ENCODE measurements around the gene CTNNBIP1.
"Not testable (repeated sequence)": the region's sequence is repeated elsewhere in the genome, so short reads cannot be mapped to it uniquely, and the experiment has no call there.

Gene CTNNBIP1

GRCh38 chr1:9920606-9921005 is 10.5 kb upstream of the CTNNBIP1 start:
- Histone ChIP-seq H2BK12ac (ENCODE audit: low read length in 2 of 2) (no peak overlapping the region), H3K4me2 (ENCODE audit: low read length, poor library complexity, severe bottlenecking) (no peak overlapping the region), H3K9ac (ENCODE audit: low read length) (no peak overlapping the region), H3K4ac (ENCODE audit: low read depth in 1 of 2, low read length in 2 of 2) (no peak overlapping the region), H3K14ac (ENCODE audit: low read length in 2 of 2) (no peak overlapping the region), H4K91ac (ENCODE audit: low read length) (no peak overlapping the region), H3K27ac (ENCODE audit: low read length, poor library complexity, severe bottlenecking) (no peak overlapping the region), H3K27me3 (ENCODE audit: control insufficient read depth in 1 of 2, insufficient read depth in 1 of 2, low read length in 2 of 2) (peaks cover 0 to 3% of the 10 kb centered on the region in 2 experiments), H4K8ac (ENCODE audit: low read length) (no peak overlapping the region), H2BK120ac (ENCODE audit: low read depth, low read length) (no peak overlapping the region), H3K79me1 (replicated peaks; ENCODE audit: low read length, poor library complexity, severe bottlenecking) (no peaks in the 10 kb centered on the region), H3K9me3 (ENCODE audit: control insufficient read depth, low read length) (no peaks in the 10 kb centered on the region), H3K4me3 (ENCODE audit: insufficient read depth in 1 of 2, low read depth in 1 of 2, low read length in 2 of 2) (no peak overlapping the region), H3K18ac (ENCODE audit: low read depth in 1 of 2, low read length in 2 of 2) (no peak overlapping the region), H2BK5ac (ENCODE audit: low read depth, low read length, poor library complexity, severe bottlenecking) (no peak overlapping the region), H3K36me3 (ENCODE audit: control insufficient read depth in 1 of 2, insufficient read depth in 2 of 2, low read depth in 1 of 2, low read length in 2 of 2) (no peaks in the 10 kb centered on the region), H3K4me1 (ENCODE audit: control insufficient read depth, insufficient read depth, low read depth, low read length) (no peaks in the 10 kb centered on the region), H2AK5ac (ENCODE audit: low read length, severe bottlenecking) (no peak overlapping the region), H2BK15ac (ENCODE audit: low read depth, poor library complexity, severe bottlenecking) (no peak overlapping the region), H3K23ac (ENCODE audit: low read length in 2 of 2) (no peak overlapping the region), H2AFZ (ENCODE audit: low read depth, low read length) (no peak overlapping the region)
- WGBS = 97% methylated on average over 4 of the region's 5 CpGs
- no peak for DNase-seq

DNA sequence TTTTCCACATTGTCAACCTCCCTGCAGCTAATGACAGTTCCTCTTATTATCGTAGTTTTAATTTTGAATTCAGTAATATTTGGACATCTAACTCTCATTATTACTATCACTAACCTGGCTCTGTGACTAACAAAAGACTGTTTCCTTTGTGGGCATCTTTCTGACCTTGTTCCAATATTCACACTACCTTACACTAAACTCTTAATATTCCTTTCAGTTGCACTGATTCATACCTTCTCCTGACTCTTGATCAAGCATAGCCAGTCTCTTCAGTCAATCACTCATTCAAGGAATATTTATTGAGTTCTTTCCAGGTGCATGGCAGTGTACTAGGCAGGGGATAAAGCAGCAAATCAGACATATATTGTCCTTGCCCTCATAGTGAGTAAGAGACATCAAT is 7.8 kb upstream of the CTNNBIP1 start:
- Histone ChIP-seq H2BK5ac (ENCODE audit: low read depth, low read length, poor library complexity, severe bottlenecking) (no peak overlapping the region), H2AFZ (ENCODE audit: low read depth, low read length) (no peak overlapping the region), H4K8ac (ENCODE audit: low read length) (no peak overlapping the region), H3K4me3 (ENCODE audit: insufficient read depth in 1 of 2, low read depth in 1 of 2, low read length in 2 of 2) (no peak overlapping the region), H2AK5ac (ENCODE audit: low read length, severe bottlenecking) (no peak overlapping the region), H3K14ac (ENCODE audit: low read length in 2 of 2) (no peak overlapping the region), H2BK120ac (ENCODE audit: low read depth, low read length) (no peak overlapping the region), H3K23ac (ENCODE audit: low read length in 2 of 2) (no peak overlapping the region), H3K18ac (ENCODE audit: low read depth in 1 of 2, low read length in 2 of 2) (no peak overlapping the region), H3K4ac (ENCODE audit: low read depth in 1 of 2, low read length in 2 of 2) (no peak overlapping the region), H3K4me1 (ENCODE audit: control insufficient read depth, insufficient read depth, low read depth, low read length) (no peaks in the 10 kb centered on the region), H3K9me3 (ENCODE audit: control insufficient read depth, low read length) (no peaks in the 10 kb centered on the region), H3K36me3 (ENCODE audit: control insufficient read depth in 1 of 2, insufficient read depth in 2 of 2, low read depth in 1 of 2, low read length in 2 of 2) (no peaks in the 10 kb centered on the region), H2BK15ac (ENCODE audit: low read depth, poor library complexity, severe bottlenecking) (no peak overlapping the region), H3K79me1 (replicated peaks; ENCODE audit: low read length, poor library complexity, severe bottlenecking) (no peaks in the 10 kb centered on the region), H2BK12ac (ENCODE audit: low read length in 2 of 2) (no peak overlapping the region), H3K4me2 (ENCODE audit: low read length, poor library complexity, severe bottlenecking) (no peak overlapping the region), H3K27ac (ENCODE audit: low read length, poor library complexity, severe bottlenecking) (no peak overlapping the region), H3K27me3 (ENCODE audit: control insufficient read depth in 1 of 2, insufficient read depth in 1 of 2, low read length in 2 of 2) (peaks cover 0 to 3% of the 10 kb centered on the region in 2 experiments), H4K91ac (ENCODE audit: low read length) (no peak overlapping the region), H3K9ac (ENCODE audit: low read length) (no peak overlapping the region)
- no peak for DNase-seq
- 97% methylated on average over 1 of the region's 1 CpG for WGBS

GRCh38 chr1:9917495-9917894 is 7.4 kb upstream of the CTNNBIP1 start:
- H2BK5ac ChIP-seq (ENCODE audit: low read depth, low read length, poor library complexity, severe bottlenecking); H3K4me3 ChIP-seq (ENCODE audit: insufficient read depth in 1 of 2, low read depth in 1 of 2, low read length in 2 of 2); H3K79me1 ChIP-seq (replicated peaks; ENCODE audit: low read length, poor library complexity, severe bottlenecking); H3K23ac ChIP-seq (ENCODE audit: low read length in 2 of 2); H3K18ac ChIP-seq (ENCODE audit: low read depth in 1 of 2, low read length in 2 of 2); H2BK15ac ChIP-seq (ENCODE audit: low read depth, poor library complexity, severe bottlenecking); DNase-seq; H4K8ac ChIP-seq (ENCODE audit: low read length); H2BK120ac ChIP-seq (ENCODE audit: low read depth, low read length); H4K91ac ChIP-seq (ENCODE audit: low read length); H3K4me1 ChIP-seq (ENCODE audit: control insufficient read depth, insufficient read depth, low read depth, low read length); H3K14ac ChIP-seq (ENCODE audit: low read length in 2 of 2); H2AK5ac ChIP-seq (ENCODE audit: low read length, severe bottlenecking); H3K36me3 ChIP-seq (ENCODE audit: control insufficient read depth in 1 of 2, insufficient read depth in 2 of 2, low read depth in 1 of 2, low read length in 2 of 2); H3K4me2 ChIP-seq (ENCODE audit: low read length, poor library complexity, severe bottlenecking); H3K27me3 ChIP-seq (ENCODE audit: control insufficient read depth in 1 of 2, insufficient read depth in 1 of 2, low read length in 2 of 2); H2AFZ ChIP-seq (ENCODE audit: low read depth, low read length); H3K27ac ChIP-seq (ENCODE audit: low read length, poor library complexity, severe bottlenecking); H3K4ac ChIP-seq (ENCODE audit: low read depth in 1 of 2, low read length in 2 of 2); H2BK12ac ChIP-seq (ENCODE audit: low read length in 2 of 2); H3K9me3 ChIP-seq (ENCODE audit: control insufficient read depth, low read length); H3K9ac ChIP-seq (ENCODE audit: low read length): not testable (repeated sequence)
- WGBS = 84% methylated on average over 2 of the region's 3 CpGs

- H3K23ac ChIP-seq (ENCODE audit: low read length in 2 of 2) = no peak overlapping the region
- no peak overlapping the region for H2BK15ac ChIP-seq (ENCODE audit: low read depth, poor library complexity, severe bottlenecking)
- no peak overlapping the region for H3K4me3 ChIP-seq (ENCODE audit: insufficient read depth in 1 of 2, low read depth in 1 of 2, low read length in 2 of 2)
- peaks cover 0 to 3% of the 10 kb centered on the region in 2 experiments for H3K27me3 ChIP-seq (ENCODE audit: control insufficient read depth in 1 of 2, insufficient read depth in 1 of 2, low read length in 2 of 2)
- H2BK120ac ChIP-seq (ENCODE audit: low read depth, low read length) = no peak overlapping the region
- no peak overlapping the region for H4K8ac ChIP-seq (ENCODE audit: low read length)
- 100% methylated on average over 2 of the region's 2 CpGs for WGBS
- H4K91ac ChIP-seq (ENCODE audit: low read length) = no peak overlapping the region
- H2AK5ac ChIP-seq (ENCODE audit: low read length, severe bottlenecking) = no peak overlapping the region
- H3K4ac ChIP-seq (ENCODE audit: low read depth in 1 of 2, low read length in 2 of 2) = no peak overlapping the region
- no peak overlapping the region for H2BK12ac ChIP-seq (ENCODE audit: low read length in 2 of 2)
- H3K14ac ChIP-seq (ENCODE audit: low read length in 2 of 2) = no peak overlapping the region
- no peak overlapping the region for H3K9ac ChIP-seq (ENCODE audit: low read length)
- H3K79me1 ChIP-seq (replicated peaks; ENCODE audit: low read length, poor library complexity, severe bottlenecking) = no peaks in the 10 kb centered on the region
- no peaks in the 10 kb centered on the region for H3K4me1 ChIP-seq (ENCODE audit: control insufficient read depth, insufficient read depth, low read depth, low read length)
- no peak overlapping the region for H2BK5ac ChIP-seq (ENCODE audit: low read depth, low read length, poor library complexity, severe bottlenecking)
- no peaks in the 10 kb centered on the region for H3K9me3 ChIP-seq (ENCODE audit: control insufficient read depth, low read length)
- no peak overlapping the region for H3K18ac ChIP-seq (ENCODE audit: low read depth in 1 of 2, low read length in 2 of 2)
- no peak overlapping the region for H3K4me2 ChIP-seq (ENCODE audit: low read length, poor library complexity, severe bottlenecking)
- H2AFZ ChIP-seq (ENCODE audit: low read depth, low read length) = no peak overlapping the region
- no peaks in the 10 kb centered on the region for H3K36me3 ChIP-seq (ENCODE audit: control insufficient read depth in 1 of 2, insufficient read depth in 2 of 2, low read depth in 1 of 2, low read length in 2 of 2)
- no peak for DNase-seq
- H3K27ac ChIP-seq (ENCODE audit: low read length, poor library complexity, severe bottlenecking) = no peak overlapping the region
Observed at GRCh38 chr1:9916452-9916851, 6.4 kb upstream of the CTNNBIP1 start.
